ENCODE data around the gene NR2C2AP. TPM values are rescaled to one million over a fixed set of nuclear protein-coding genes. Genes with fewer than 3 reads are reported as not detected.

The NR2C2AP gene
- total RNA-seq, 1 experiment from 2014 or later = 31.7 TPM

- H3T11ph ChIP-seq (ENCODE audit: low read length) = no peak overlapping the region
- no peak overlapping the region for H4K8ac ChIP-seq (replicated peaks; ENCODE audit: insufficient read length, low read depth, low read length)
- H3K9me3 ChIP-seq (ENCODE audit: control insufficient read depth, low read depth, low read length) = no peaks in the 10 kb centered on the region
- no peak overlapping the region for H4K5ac ChIP-seq (ENCODE audit: insufficient read length, low read depth, low read length)
- no peak overlapping the region for H3K23ac ChIP-seq (ENCODE audit: insufficient read length, low read depth, low read length)
- Mint-ChIP-seq H3K4me1 (peaks cover 0 to 3% of the 10 kb centered on the region in 2 experiments; a peak in 3 of 4 replicates), H3K9me3 (no peaks in the 10 kb centered on the region), H3K27me3 (ENCODE audit: low read depth) (no peaks in the 10 kb centered on the region), H3K4me3 (no peak overlapping the region), H3K27ac (peak overlapping the region; percentile 33 to 93 (median 74); a peak in 5 of 7 replicates), H3K36me3 (ENCODE audit: insufficient read depth in 1 of 3, low read depth in 3 of 3) (peaks cover 8 to 17% (median 17%) of the 10 kb centered on the region in 3 experiments; a peak in 6 of 7 replicates)
- H3K4ac ChIP-seq (ENCODE audit: low read depth, low read length) = no peak overlapping the region
- TF ChIP-seq CTCF (conservative IDR thresholded peaks at IDR 0.05) = peak; percentile 96
- H3K23me2 ChIP-seq (ENCODE audit: insufficient read length, low read depth, low read length, poor library complexity, severe bottlenecking) = no peaks in the 10 kb centered on the region
- no peaks in the 10 kb centered on the region for H3K4me1 ChIP-seq (ENCODE audit: insufficient read depth, low read length)
- no CpG with 5 or more reads among the region's 9 CpGs for WGBS (ENCODE audit: extremely low coverage, insufficient read length, low lambda C conversion rate)
- H2BK12ac ChIP-seq (ENCODE audit: insufficient read length, low read depth, low read length) = no peak overlapping the region
- no peak overlapping the region for H3K14ac ChIP-seq (ENCODE audit: insufficient read depth, low read length)
- H4K20me1 ChIP-seq (ENCODE audit: control insufficient read depth, insufficient read depth, insufficient read length) = no peaks in the 10 kb centered on the region
- no peak overlapping the region for H2BK15ac ChIP-seq (ENCODE audit: low read depth, low read length)
- H3K27me3 ChIP-seq (ENCODE audit: insufficient read depth, low read length) = no peaks in the 10 kb centered on the region
- H2BK120ac ChIP-seq (ENCODE audit: low read depth, low read length, poor library complexity, severe bottlenecking) = no peak overlapping the region
- H2BK20ac ChIP-seq (ENCODE audit: low read depth, low read length, poor library complexity, severe bottlenecking) = no peak overlapping the region
- H2AK5ac ChIP-seq (ENCODE audit: insufficient read length, low read length) = no peak overlapping the region
- no peak overlapping the region for H3K56ac ChIP-seq (ENCODE audit: insufficient read length, low read depth, low read length)
- H2AFZ ChIP-seq (ENCODE audit: low read length) = no peak overlapping the region
- no peak overlapping the region for H3K27ac ChIP-seq (ENCODE audit: insufficient read length, low read depth, low read length)
- no peaks in the 10 kb centered on the region; the same call in 1 of the 2 replicates for H3K79me2 ChIP-seq (ENCODE audit: insufficient read depth, low read length)
- no peak overlapping the region for H2BK5ac ChIP-seq (ENCODE audit: insufficient read length, low read length)
- no peaks in the 10 kb centered on the region for H3K79me1 ChIP-seq (ENCODE audit: insufficient read depth, low read depth, low read length, poor library complexity, severe bottlenecking)
- no peak overlapping the region for H3K4me2 ChIP-seq (ENCODE audit: insufficient read depth, insufficient read length, low read length)
- H3K9ac ChIP-seq (ENCODE audit: extremely low read depth, insufficient read length, low read length) = no peak overlapping the region
- DNase-seq = peak; percentile 91
- no peak overlapping the region for H3K18ac ChIP-seq (ENCODE audit: insufficient read length, low read depth, low read length)
- no peak overlapping the region for H4K91ac ChIP-seq (ENCODE audit: insufficient read length, low read depth, low read length)
These were observed 17.1 kb downstream of the NR2C2AP start for GRCh38 chr19:19185853-19186740.
